Caco-2 (cell line): ENCODE results near the gene MRPL38. TPM values are rescaled to one million over a fixed set of nuclear protein-coding genes. Genes with fewer than 3 reads are reported as not detected.

Experiments
- BruUV-seq: library from RNA; stranded (reverse); fragments of 400-500 nt; replicated peaks from 2 replicates; lab custom pipeline; 2021; lab: Mats Ljungman, UMichigan
- CTCF ChIA-PET: fragments of 300-600 bp; sonication (Branson Sonifier 250); formaldehyde crosslinking; loops from one replicate; lab custom pipeline; 2022; ENCODE audit warnings: antibody characterized with exemption; lab: Charles Lee
- POLR2A ChIA-PET: fragments of 300-600 bp; sonication (Branson Sonifier 250); formaldehyde crosslinking; loops from one replicate; lab custom pipeline; 2022; ENCODE audit warnings: antibody characterized with exemption; lab: Charles Lee
- DNase-seq, 2 experiments: peaks; one replicate each; pipeline versions ENCODE4 v3.0.0 to v3.0.0-alpha.2; 2020 to 2022
- H3K27me3 ChIP-seq: replicated peaks from 2 replicates; pipeline ENCODE4 v1.6.0; 2011; ENCODE audit warnings: low read length; ENCODE audit not compliant: control insufficient read depth, insufficient read depth
- H3K36me3 ChIP-seq: 2 replicates; pipeline ENCODE4 v1.5.1; 2011; ENCODE audit warnings: low read length; ENCODE audit not compliant: control insufficient read depth, insufficient read depth
- H3K4me1 ChIP-seq: fragments of 250-450 bp; sonication (Bioruptor Pico); 2 replicates; pipeline ENCODE4 v1.5.1; 2020; ENCODE audit warnings: mild to moderate bottlenecking
- H3K4me3 ChIP-seq: 2 replicates; pipeline ENCODE4 v1.5.1; 2011; ENCODE audit warnings: low read depth, mild to moderate bottlenecking, control low read depth, low read length
- H3K9me3 ChIP-seq: fragments of 250-450 bp; sonication (Bioruptor Pico); 2 replicates; pipeline ENCODE4 v1.5.1; 2020; ENCODE audit warnings: mild to moderate bottlenecking, moderate library complexity
- H3K27ac Mint-ChIP-seq: one replicate; pipeline ENCODE4 v1.8.0; 2022; ENCODE audit warnings: mixed read lengths; ENCODE audit not compliant: unreplicated experiment
- H3K27me3 Mint-ChIP-seq: one replicate; pipeline ENCODE4 v1.8.0; 2022; ENCODE audit warnings: mixed read lengths; ENCODE audit not compliant: insufficient read depth, unreplicated experiment
- H3K36me3 Mint-ChIP-seq: one replicate; pipeline ENCODE4 v1.8.0; 2022; ENCODE audit warnings: mild to moderate bottlenecking, mixed read lengths; ENCODE audit not compliant: insufficient read depth, unreplicated experiment
- H3K4me1 Mint-ChIP-seq: one replicate; pipeline ENCODE4 v1.8.0; 2022; ENCODE audit warnings: low read depth, mixed read lengths; ENCODE audit not compliant: unreplicated experiment
- H3K4me3 Mint-ChIP-seq: one replicate; pipeline ENCODE4 v1.8.0; 2022; ENCODE audit warnings: mild to moderate bottlenecking, moderate library complexity, mixed read lengths; ENCODE audit not compliant: unreplicated experiment
- H3K9me3 Mint-ChIP-seq: one replicate; pipeline ENCODE4 v1.8.0; 2022; ENCODE audit warnings: mixed read lengths; ENCODE audit not compliant: unreplicated experiment
- intact Hi-C: fragments of 100-400 bp; cut with micrococcal nuclease; formaldehyde crosslinking; loops from one replicate; pipeline ENCODE4 v1.10.0; 2022; ENCODE audit not compliant: unreplicated experiment
- total RNA-seq: library from RNA; stranded (reverse); gene quantifications from 2 replicates; pipeline ENCODE4 v1.2.3, GENCODE V29; 2022
- TF ChIP-seq, protein P1 (sequence below), 2 experiments: fragments of 200-600 bp in 1 of 2; IDR thresholded peaks; 1 replicate in 1 of 2; 2 replicates in 1 of 2; pipeline versions ENCODE4 v1.5.1 to v1.8.0; 2011 to 2022; ENCODE audit warnings: antibody characterized with exemption in 1 of 2, control low read depth in 1 of 2, inconsistent platforms in 1 of 2, low read depth in 1 of 2, low read length in 1 of 2, mild to moderate bottlenecking in 1 of 2, moderate library complexity in 1 of 2; ENCODE audit not compliant: insufficient read depth in 1 of 2, severe bottlenecking in 1 of 2, unreplicated experiment in 1 of 2

The MRPL38 gene
- total RNA-seq, 1 experiment from 2014 or later: 163 TPM

DNA sequence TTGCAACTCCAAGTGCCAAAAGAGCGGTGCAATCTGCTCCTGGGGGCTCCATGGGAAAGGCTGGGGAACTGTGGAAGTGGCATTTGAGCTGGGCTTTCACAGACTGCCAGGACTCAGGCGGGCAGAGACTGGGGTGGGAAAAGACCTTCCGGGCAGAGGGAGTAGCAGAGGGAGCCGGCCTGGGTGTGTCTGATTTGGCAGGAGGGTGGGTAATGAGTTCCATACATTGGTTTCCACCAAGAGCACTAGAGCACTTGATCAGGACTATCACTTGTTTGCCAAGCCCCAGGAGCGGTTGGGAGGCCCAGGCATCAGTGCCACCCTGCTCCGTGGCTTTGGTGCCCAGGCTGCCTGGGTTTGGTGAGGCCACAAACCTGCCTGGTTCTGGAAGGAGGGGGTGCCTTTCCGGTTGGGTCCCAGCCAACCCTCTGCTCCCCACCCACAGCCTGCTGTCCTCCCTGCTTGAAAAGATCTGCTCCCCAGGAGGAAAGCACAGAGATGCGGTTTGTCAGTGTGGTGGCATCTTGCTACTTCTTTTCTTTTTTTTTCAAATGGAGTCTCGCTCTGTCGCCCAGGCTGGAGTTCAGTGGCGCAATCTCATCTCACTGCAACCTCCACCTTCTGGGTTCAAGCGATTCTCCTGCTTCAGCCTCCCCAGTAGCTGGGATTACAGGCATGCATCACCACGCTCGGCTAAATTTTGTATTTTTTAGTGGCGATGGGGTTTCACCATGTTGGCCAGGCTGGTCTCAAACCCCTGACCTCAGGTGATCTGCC lies 22.8 kb downstream of the MRPL38 start:
- peaks cover 5% of the 10 kb centered on the region; the same call in 1 of the 2 replicates for H3K4me1 ChIP-seq
- H3K4me1 Mint-ChIP-seq: peaks cover 6% of the 10 kb centered on the region
- POLR2A ChIA-PET: no interaction called here
- no TSS peak for BruUV-seq
- TF ChIP-seq, protein P1, sequence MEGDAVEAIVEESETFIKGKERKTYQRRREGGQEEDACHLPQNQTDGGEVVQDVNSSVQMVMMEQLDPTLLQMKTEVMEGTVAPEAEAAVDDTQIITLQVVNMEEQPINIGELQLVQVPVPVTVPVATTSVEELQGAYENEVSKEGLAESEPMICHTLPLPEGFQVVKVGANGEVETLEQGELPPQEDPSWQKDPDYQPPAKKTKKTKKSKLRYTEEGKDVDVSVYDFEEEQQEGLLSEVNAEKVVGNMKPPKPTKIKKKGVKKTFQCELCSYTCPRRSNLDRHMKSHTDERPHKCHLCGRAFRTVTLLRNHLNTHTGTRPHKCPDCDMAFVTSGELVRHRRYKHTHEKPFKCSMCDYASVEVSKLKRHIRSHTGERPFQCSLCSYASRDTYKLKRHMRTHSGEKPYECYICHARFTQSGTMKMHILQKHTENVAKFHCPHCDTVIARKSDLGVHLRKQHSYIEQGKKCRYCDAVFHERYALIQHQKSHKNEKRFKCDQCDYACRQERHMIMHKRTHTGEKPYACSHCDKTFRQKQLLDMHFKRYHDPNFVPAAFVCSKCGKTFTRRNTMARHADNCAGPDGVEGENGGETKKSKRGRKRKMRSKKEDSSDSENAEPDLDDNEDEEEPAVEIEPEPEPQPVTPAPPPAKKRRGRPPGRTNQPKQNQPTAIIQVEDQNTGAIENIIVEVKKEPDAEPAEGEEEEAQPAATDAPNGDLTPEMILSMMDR (IDR thresholded peaks at IDR 0.05; ENCODE audit: insufficient read depth in 1 of 2, low read depth in 1 of 2, low read length in 1 of 2, severe bottlenecking in 1 of 2, unreplicated experiment in 1 of 2): no peak
- H3K4me3 Mint-ChIP-seq: no peak overlapping the region
- no peak overlapping the region for H3K4me3 ChIP-seq
- intact Hi-C loops: no loop called here
- no peaks in the 10 kb centered on the region for H3K36me3 ChIP-seq
- H3K36me3 Mint-ChIP-seq: no peaks in the 10 kb centered on the region
- no peaks in the 10 kb centered on the region; the same call in 1 of the 2 replicates for H3K27me3 ChIP-seq
- no peak for DNase-seq
- H3K9me3 ChIP-seq: no peaks in the 10 kb centered on the region
- H3K27ac Mint-ChIP-seq: no peak overlapping the region
- H3K9me3 Mint-ChIP-seq: no peaks in the 10 kb centered on the region
- CTCF ChIA-PET: interaction anchor here (0.6 to 0.8 kb wide), 3 partner anchors 41 to 301 kb away, joined by 3 read pairs; no protein-coding TSS in a partner anchor
- no peaks in the 10 kb centered on the region for H3K27me3 Mint-ChIP-seq

DNA sequence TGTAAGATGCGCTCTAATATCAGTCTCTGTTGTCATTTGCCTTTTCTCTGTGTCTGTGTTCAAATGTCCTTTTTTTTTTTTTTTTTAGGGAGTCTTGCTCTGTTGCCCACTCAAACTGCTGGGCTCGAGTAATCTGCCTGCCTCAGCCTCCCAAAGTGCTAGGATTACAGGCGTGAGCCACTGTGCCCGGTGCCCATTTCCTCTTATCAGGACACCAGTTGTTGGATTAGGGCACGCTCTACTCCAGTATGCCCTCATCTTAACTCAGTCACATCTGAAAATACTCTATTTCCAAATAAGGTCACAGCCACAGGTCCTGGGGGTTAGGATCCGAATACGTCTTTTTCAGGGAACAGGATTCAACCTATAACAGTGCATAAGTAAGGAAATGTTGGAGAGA lies 24.4 kb downstream of the MRPL38 start:
- Mint-ChIP-seq H3K27ac (no peak overlapping the region), H3K9me3 (no peaks in the 10 kb centered on the region), H3K4me1 (peaks cover 12% of the 10 kb centered on the region), H3K27me3 (no peaks in the 10 kb centered on the region), H3K4me3 (no peak overlapping the region), H3K36me3 (no peaks in the 10 kb centered on the region)
- CTCF ChIA-PET: interaction anchor here (0.7 to 3.4 kb wide), 3 partner anchors 25 to 245 kb away, joined by 5 to 34 read pairs (median 5); partner anchors contain the start of gene WBP2
- H3K4me3 ChIP-seq: no peak overlapping the region
- H3K4me1 ChIP-seq: peaks cover 13% of the 10 kb centered on the region
- H3K27me3 ChIP-seq: no peaks in the 10 kb centered on the region; the same call in 1 of the 2 replicates
- POLR2A ChIA-PET: interaction anchor here (0.6 kb wide), 2 partner anchors 117 to 163 kb away, joined by 4 to 6 read pairs; no protein-coding TSS in a partner anchor
- no peaks in the 10 kb centered on the region for H3K9me3 ChIP-seq
- no peak for DNase-seq
- intact Hi-C loops: no loop called here
- BruUV-seq: no TSS peak
- no peaks in the 10 kb centered on the region for H3K36me3 ChIP-seq
- TF ChIP-seq, protein P1 (IDR thresholded peaks at IDR 0.05; ENCODE audit: insufficient read depth in 1 of 2, low read depth in 1 of 2, low read length in 1 of 2, severe bottlenecking in 1 of 2, unreplicated experiment in 1 of 2): no peak

DNA sequence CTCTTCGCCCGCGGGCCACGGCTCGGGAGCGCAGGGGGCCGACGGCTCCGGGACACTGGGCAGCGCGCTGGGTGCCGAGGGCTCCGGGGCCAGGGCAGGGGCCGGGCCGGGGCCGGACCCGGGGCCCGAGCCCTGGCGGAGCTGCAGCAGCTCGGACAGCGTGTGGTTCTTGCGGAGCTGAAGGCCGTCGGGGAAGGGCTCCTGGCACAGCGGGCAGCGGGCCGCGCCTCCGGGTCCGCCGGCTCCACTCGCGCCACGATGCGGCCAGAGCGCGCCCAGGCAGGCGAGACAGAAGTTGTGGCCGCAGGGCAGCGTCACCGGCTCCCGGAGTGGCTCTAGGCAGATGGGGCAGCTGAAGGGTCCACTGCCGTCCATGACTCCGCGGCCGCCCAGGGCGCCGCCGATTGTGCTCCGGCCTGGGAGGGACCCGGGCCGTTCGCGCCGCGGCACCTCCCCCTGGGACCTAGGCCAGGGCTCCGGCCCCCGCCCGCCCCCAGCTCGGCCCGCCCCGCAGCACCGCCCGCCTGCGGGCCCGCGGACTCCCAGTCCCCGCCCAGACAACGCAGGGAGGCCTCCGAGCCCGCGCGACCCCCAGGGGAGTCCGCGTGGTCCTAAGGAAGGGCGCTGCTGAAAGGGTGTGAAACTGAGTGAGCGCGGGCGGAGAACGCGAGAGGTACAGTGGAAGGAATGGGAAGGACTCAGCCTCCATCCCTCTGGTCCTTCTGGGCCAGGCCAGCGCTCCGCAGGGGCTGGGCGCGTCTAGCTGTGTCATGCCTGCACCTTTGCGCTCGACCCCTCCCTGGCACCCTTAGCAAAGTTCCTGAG lies 26.3 kb downstream of the MRPL38 start, which contains the start of gene TRIM47:
TRIM47 (minus strand) TSS at position 408 of the 825 bp plus-strand sequence; CDS start at position 375, 33 bp downstream.
- peaks cover 12% of the 10 kb centered on the region for H3K4me1 Mint-ChIP-seq
- Histone ChIP-seq H3K4me3 (peak within 1 kb of the TSS; percentile 46), H3K9me3 (no peaks in the 10 kb centered on the region), H3K4me1 (peaks cover 13% of the 10 kb centered on the region), H3K36me3 (no peaks in the 10 kb centered on the region), H3K27me3 (no peaks in the 10 kb centered on the region; the same call in 1 of the 2 replicates)
- ChIA-PET POLR2A (interaction anchor here (0.6 to 1.4 kb wide), 3 partner anchors 98 to 206 kb away, joined by 3 to 4 read pairs (median 4); a partner anchor contains a TSS), CTCF (interaction anchor here (0.5 to 3.4 kb wide), 12 partner anchors 12 to 1015 kb away, joined by 3 to 34 read pairs (median 4); partner anchors contain the start of genes GALK1 and WBP2)
- peak within 1 kb of the TSS; percentile 70 for H3K4me3 Mint-ChIP-seq
- no TSS peak for BruUV-seq
- H3K9me3 Mint-ChIP-seq: no peaks in the 10 kb centered on the region
- no peak within 1 kb of the TSS for H3K27ac Mint-ChIP-seq
- intact Hi-C loops: no loop called here
- no peaks in the 10 kb centered on the region for H3K27me3 Mint-ChIP-seq
- TF ChIP-seq, protein P1 (IDR thresholded peaks at IDR 0.05; ENCODE audit: insufficient read depth in 1 of 2, low read depth in 1 of 2, low read length in 1 of 2, severe bottlenecking in 1 of 2, unreplicated experiment in 1 of 2): peak; percentile 7 to 14
- H3K36me3 Mint-ChIP-seq: no peaks in the 10 kb centered on the region
- DNase-seq: peak; percentile 62 to 64
